HepG2 (cell line): ENCODE results near the gene CUL9. TPM values are rescaled to one million over a fixed set of nuclear protein-coding genes. Genes with fewer than 3 reads are reported as not detected.
A peak's percentile ranks its signal among the peaks of the same experiment; 100 is the strongest.

Experiments
- ATF7-NPFF ChIP-seq: sonication (generic); formaldehyde crosslinking; IDR thresholded peaks from 2 replicates; pipeline ENCODE4 v1.8.1; 2023; ENCODE audit warnings: mild to moderate bottlenecking, low read depth, missing genetic modification reagents, moderate library complexity
- HNRNPH1 ChIP-seq: fragments of 200-400 bp; formaldehyde crosslinking; optimal IDR thresholded peaks from 2 replicates; pipeline ENCODE3; 2017; ENCODE audit warnings: mild to moderate bottlenecking, low read depth, low read length
- MEF2D ChIP-seq: sonication (generic); formaldehyde crosslinking; IDR thresholded peaks from 2 replicates; pipeline ENCODE4 v1.5.1; 2020; ENCODE audit warnings: mild to moderate bottlenecking, missing genetic modification reagents
- MIER3 ChIP-seq: IDR thresholded peaks from 2 replicates; pipeline ENCODE4 v1.6.1; 2016; ENCODE audit warnings: missing compliant biosample characterization, borderline replicate concordance
- REL ChIP-seq: sonication (generic); formaldehyde crosslinking; conservative IDR thresholded peaks from 2 replicates; pipeline ENCODE4 v1.8.0; 2022; ENCODE audit warnings: mild to moderate bottlenecking, missing genetic modification reagents, moderate library complexity
- SMYD3 ChIP-seq: sonication (generic); formaldehyde crosslinking; IDR thresholded peaks from 2 replicates; pipeline ENCODE4 v1.8.1; 2023; ENCODE audit warnings: mild to moderate bottlenecking, missing genetic modification reagents
- TOE1 ChIP-seq: sonication (generic); formaldehyde crosslinking; IDR thresholded peaks from 2 replicates; pipeline ENCODE4 v1.4.0; 2020; ENCODE audit warnings: mild to moderate bottlenecking, missing genetic modification reagents
- ZFX ChIP-seq: sonication (generic); formaldehyde crosslinking; IDR thresholded peaks from 2 replicates; pipeline ENCODE4 v1.4.0; 2020; ENCODE audit warnings: mild to moderate bottlenecking, low read depth, missing genetic modification reagents, moderate library complexity
- ZNF256 ChIP-seq: sonication (generic); formaldehyde crosslinking; conservative IDR thresholded peaks from 2 replicates; pipeline ENCODE4 v1.4.0; 2020; ENCODE audit warnings: missing genetic modification reagents
- ZNF567 ChIP-seq: sonication (generic); formaldehyde crosslinking; IDR thresholded peaks from 2 replicates; pipeline ENCODE4 v1.8.1; 2023; ENCODE audit warnings: mild to moderate bottlenecking, missing genetic modification reagents, borderline replicate concordance
- ZNF780A ChIP-seq: sonication (generic); formaldehyde crosslinking; IDR thresholded peaks from 2 replicates; pipeline ENCODE4 v1.8.0; 2022; ENCODE audit warnings: mild to moderate bottlenecking, missing genetic modification reagents, moderate library complexity
- polyA plus RNA-seq, 8 experiments: library from polyadenylated mRNA; depleted of rRNA in 3 of 8; stranded (reverse) in 7 of 8; unstranded in 1 of 8; fragments of >200 nt; fragmentation: Illumina TruSeq in 4 of 8; extraction: Trizol in 4 of 8; gene quantifications; 2 replicates each; pipeline versions ENCODE4 v1.2.1 to v1.2.3, GENCODE V29; 2011 to 2016; ENCODE audit warnings: low read depth in 4 of 8, missing spikeins in 1 of 8, mixed read lengths in 1 of 8; ENCODE audit not compliant: insufficient read depth in 1 of 8
- total RNA-seq, 5 experiments: library from RNA; depleted of rRNA; stranded (reverse); fragments of >200 nt; fragmentation: Illumina TruSeq; extraction: Trizol; gene quantifications; 2 replicates each; pipeline ENCODE4 v1.2.3, GENCODE V29; 2016; ENCODE audit warnings: low read depth in 1 of 5
- TF ChIP-seq, protein P1 (sequence below): sonication (generic); formaldehyde crosslinking; IDR thresholded peaks from 2 replicates; pipeline ENCODE4 v1.5.1; 2020; ENCODE audit warnings: mild to moderate bottlenecking, missing genetic modification reagents, borderline replicate concordance
- TF ChIP-seq, protein P2 (sequence below), 2 experiments: sonication (generic) in 1 of 2; formaldehyde crosslinking in 1 of 2; IDR thresholded peaks; 2 replicates each; pipeline versions ENCODE4 v1.4.0 to v1.6.1; 2018 to 2020; ENCODE audit warnings: missing genetic modification reagents in 2 of 2, borderline replicate concordance in 1 of 2, low read depth in 1 of 2, mild to moderate bottlenecking in 1 of 2, missing biosample characterization in 1 of 2
- TF ChIP-seq, protein P3 (sequence below): sonication (generic); formaldehyde crosslinking; IDR thresholded peaks from 2 replicates; pipeline ENCODE4 v1.8.0; 2022; ENCODE audit warnings: missing genetic modification reagents, mild to moderate bottlenecking, inconsistent platforms, borderline replicate concordance
- TF ChIP-seq, protein P4 (sequence below): sonication (generic); formaldehyde crosslinking; IDR thresholded peaks from 2 replicates; pipeline ENCODE4 v1.8.1; 2023; ENCODE audit warnings: mild to moderate bottlenecking, missing genetic modification reagents, borderline replicate concordance

Gene CUL9
- total and polyA plus RNA-seq, 2 of the 13 experiments (the other 11 are each of a cell fraction or from before 2014, with no cell fraction given) = 11.4 to 13.7 TPM

DNA sequence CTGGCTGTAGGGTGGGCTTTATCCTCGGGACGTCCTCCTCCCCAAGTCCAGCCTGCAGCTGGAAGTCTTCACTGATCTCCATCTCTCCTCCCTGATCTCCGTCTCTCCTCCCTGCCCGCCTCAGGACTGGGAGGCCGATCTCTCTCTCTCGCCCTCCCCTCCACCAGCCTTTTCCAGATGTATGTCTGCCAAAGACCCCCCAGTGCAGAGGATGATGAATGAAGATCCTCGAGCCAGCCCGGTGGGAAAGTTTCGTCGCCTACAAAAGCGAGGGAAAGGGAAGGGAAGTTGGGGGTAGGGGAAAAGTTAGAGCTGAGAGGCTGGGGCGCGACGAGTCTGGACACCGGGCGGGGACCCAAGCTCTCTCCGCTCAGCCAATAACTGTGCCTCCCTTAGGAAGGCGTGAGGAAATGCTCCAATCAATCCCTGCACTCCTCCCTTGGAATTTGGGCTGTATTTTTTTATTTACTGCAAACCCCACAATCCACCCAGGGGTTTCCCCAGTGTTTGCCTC, 11.5 kb upstream of the CUL9 start (continued):
- TF ChIP-seq, protein P1, sequence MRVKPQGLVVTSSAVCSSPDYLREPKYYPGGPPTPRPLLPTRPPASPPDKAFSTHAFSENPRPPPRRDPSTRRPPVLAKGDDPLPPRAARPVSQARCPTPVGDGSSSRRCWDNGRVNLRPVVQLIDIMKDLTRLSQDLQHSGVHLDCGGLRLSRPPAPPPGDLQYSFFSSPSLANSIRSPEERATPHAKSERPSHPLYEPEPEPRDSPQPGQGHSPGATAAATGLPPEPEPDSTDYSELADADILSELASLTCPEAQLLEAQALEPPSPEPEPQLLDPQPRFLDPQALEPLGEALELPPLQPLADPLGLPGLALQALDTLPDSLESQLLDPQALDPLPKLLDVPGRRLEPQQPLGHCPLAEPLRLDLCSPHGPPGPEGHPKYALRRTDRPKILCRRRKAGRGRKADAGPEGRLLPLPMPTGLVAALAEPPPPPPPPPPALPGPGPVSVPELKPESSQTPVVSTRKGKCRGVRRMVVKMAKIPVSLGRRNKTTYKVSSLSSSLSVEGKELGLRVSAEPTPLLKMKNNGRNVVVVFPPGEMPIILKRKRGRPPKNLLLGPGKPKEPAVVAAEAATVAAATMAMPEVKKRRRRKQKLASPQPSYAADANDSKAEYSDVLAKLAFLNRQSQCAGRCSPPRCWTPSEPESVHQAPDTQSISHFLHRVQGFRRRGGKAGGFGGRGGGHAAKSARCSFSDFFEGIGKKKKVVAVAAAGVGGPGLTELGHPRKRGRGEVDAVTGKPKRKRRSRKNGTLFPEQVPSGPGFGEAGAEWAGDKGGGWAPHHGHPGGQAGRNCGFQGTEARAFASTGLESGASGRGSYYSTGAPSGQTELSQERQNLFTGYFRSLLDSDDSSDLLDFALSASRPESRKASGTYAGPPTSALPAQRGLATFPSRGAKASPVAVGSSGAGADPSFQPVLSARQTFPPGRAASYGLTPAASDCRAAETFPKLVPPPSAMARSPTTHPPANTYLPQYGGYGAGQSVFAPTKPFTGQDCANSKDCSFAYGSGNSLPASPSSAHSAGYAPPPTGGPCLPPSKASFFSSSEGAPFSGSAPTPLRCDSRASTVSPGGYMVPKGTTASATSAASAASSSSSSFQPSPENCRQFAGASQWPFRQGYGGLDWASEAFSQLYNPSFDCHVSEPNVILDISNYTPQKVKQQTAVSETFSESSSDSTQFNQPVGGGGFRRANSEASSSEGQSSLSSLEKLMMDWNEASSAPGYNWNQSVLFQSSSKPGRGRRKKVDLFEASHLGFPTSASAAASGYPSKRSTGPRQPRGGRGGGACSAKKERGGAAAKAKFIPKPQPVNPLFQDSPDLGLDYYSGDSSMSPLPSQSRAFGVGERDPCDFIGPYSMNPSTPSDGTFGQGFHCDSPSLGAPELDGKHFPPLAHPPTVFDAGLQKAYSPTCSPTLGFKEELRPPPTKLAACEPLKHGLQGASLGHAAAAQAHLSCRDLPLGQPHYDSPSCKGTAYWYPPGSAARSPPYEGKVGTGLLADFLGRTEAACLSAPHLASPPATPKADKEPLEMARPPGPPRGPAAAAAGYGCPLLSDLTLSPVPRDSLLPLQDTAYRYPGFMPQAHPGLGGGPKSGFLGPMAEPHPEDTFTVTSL (CRISPR knock-in tag) = 0 out of 2 replicates have a peak, but pooled peaks have one; percentile 37
- TF ChIP-seq, protein P2, sequence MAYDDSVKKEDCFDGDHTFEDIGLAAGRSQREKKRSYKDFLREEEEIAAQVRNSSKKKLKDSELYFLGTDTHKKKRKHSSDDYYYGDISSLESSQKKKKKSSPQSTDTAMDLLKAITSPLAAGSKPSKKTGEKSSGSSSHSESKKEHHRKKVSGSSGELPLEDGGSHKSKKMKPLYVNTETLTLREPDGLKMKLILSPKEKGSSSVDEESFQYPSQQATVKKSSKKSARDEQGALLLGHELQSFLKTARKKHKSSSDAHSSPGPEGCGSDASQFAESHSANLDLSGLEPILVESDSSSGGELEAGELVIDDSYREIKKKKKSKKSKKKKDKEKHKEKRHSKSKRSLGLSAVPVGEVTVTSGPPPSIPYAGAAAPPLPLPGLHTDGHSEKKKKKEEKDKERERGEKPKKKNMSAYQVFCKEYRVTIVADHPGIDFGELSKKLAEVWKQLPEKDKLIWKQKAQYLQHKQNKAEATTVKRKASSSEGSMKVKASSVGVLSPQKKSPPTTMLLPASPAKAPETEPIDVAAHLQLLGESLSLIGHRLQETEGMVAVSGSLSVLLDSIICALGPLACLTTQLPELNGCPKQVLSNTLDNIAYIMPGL (CRISPR knock-in tag; IDR thresholded peaks at IDR 0.05; ENCODE audit: borderline replicate concordance in 1 of 2, low read depth in 1 of 2) = 0 out of 4 replicates have a peak, but pooled peaks have one; percentile 11 to 34
- 0 out of 2 replicates have a peak, but pooled peaks have one; percentile 4 for TF ChIP-seq REL
- TF ChIP-seq ZNF256 (CRISPR knock-in tag) = peak; percentile 66; the same call in 1 of the 2 replicates
- TF ChIP-seq HNRNPH1 = no peak
- TF ChIP-seq TOE1 (CRISPR knock-in tag) = 0 out of 2 replicates have a peak, but pooled peaks have one; percentile 26
- TF ChIP-seq ZNF780A = no peak
- TF ChIP-seq, protein P3, sequence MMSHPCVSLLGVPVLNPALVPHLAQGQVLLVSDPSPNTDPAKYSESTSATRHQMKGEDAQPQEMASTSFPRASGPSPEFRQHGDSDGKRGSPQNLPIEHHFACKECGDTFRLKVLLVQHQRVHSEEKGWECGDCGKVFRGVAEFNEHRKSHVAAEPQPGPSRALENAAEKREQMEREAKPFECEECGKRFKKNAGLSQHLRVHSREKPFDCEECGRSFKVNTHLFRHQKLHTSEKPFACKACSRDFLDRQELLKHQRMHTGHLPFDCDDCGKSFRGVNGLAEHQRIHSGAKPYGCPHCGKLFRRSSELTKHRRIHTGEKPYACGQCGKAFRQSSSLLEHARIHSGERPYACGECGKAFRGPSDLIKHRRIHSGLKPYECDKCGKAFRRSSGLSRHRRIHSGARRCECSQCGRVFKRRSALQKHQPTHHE (CRISPR knock-in tag) = peak; percentile 78; the same call in 1 of the 2 replicates
- TF ChIP-seq ZNF567 (CRISPR knock-in tag) = 0 out of 2 replicates have a peak, but pooled peaks have one; percentile 87
- TF ChIP-seq MIER3 (CRISPR knock-in tag) = peak; percentile 12; the same call in 1 of the 2 replicates
- TF ChIP-seq MEF2D = peak; percentile 11; the same call in 1 of the 2 replicates
- TF ChIP-seq ZFX = peak; percentile 53; the same call in 1 of the 2 replicates
- TF ChIP-seq ATF7-NPFF (CRISPR knock-in tag) = peak; percentile 26
- TF ChIP-seq SMYD3 = 0 out of 2 replicates have a peak, but pooled peaks have one; percentile 16
- TF ChIP-seq, protein P4, sequence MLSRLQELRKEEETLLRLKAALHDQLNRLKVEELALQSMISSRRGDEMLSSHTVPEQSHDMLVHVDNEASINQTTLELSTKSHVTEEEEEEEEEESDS (CRISPR knock-in tag) = 0 out of 2 replicates have a peak, but pooled peaks have one; percentile 22
